ENCODE results near the gene WWOX. TPM values are rescaled to one million over a fixed set of nuclear protein-coding genes. Genes with fewer than 3 reads are reported as not detected.

Gene WWOX
- total and polyA plus RNA-seq, 2 of the 13 experiments (the other 11 are each of a cell fraction or from before 2014, with no cell fraction given), result 9.1 to 37.4 TPM

GRCh38 chr16:78128913-78129312 lies 29.5 kb downstream of the WWOX start:
- H3K4me1 ChIP-seq (ENCODE audit: insufficient read depth, low read length), result peaks cover 58% of the 10 kb centered on the region
- ATAC-seq (no peak), DNase-seq (ENCODE audit: low spot score) (no peak), FAIRE-seq (no peak)
- peak overlapping the region; percentile 8 for H3K27ac ChIP-seq (ENCODE audit: extremely low read length, insufficient read depth, low read length)
- POLR2A ChIA-PET, result interaction anchor here (1.1 to 1.6 kb wide), 2 partner anchors 29 to 377 kb away, joined by 6 read pairs; partner anchors contain the start of gene WWOX
- in situ Hi-C loops (cut with HindIII; ENCODE audit: extremely low pct_ligation_motif_present, low pct_unique_long_range_greater_than_20kb) (loop anchor here (10.0 kb wide), 1 partner anchor 356 kb away; no protein-coding TSS in a partner anchor), intact Hi-C loops (cut with micrococcal nuclease; ENCODE audit: unreplicated experiment) (loop anchor here (1.0 to 10.0 kb wide), 2 partner anchors 30 to 56 kb away; partner anchors contain the start of gene WWOX)
- 0 out of 2 replicates have a peak, but pooled peaks have one; percentile 30 for TF ChIP-seq ZNF44 (CRISPR knock-in tag; IDR thresholded peaks at IDR 0.05)
- TF ChIP-seq ATF1 (CRISPR knock-in tag; IDR thresholded peaks at IDR 0.05), result 0 out of 2 replicates have a peak, but pooled peaks have one; percentile 15
- TF ChIP-seq RFXAP (CRISPR knock-in tag; IDR thresholded peaks at IDR 0.05; ENCODE audit: borderline replicate concordance), result no peak
- no peak overlapping the region for H2AFZ ChIP-seq (ENCODE audit: low read length)
- no peak overlapping the region for H3K9ac ChIP-seq (ENCODE audit: insufficient read depth, low read depth, low read length)
- H4K20me1 ChIP-seq (ENCODE audit: insufficient read depth, low read length), result no peaks in the 10 kb centered on the region
- H3K4me3 ChIP-seq (replicated peaks in 1 of 3; ENCODE audit: insufficient read depth in 1 of 3, low read depth in 2 of 3, low read length in 3 of 3), result no peak overlapping the region
- BruUV-seq (replicated peaks), result no TSS peak
- no peaks in the 10 kb centered on the region for H3K36me3 ChIP-seq (replicated peaks in 1 of 2; ENCODE audit: control insufficient read depth in 1 of 2, insufficient read depth in 2 of 2, low read length in 2 of 2)
- H3K27me3 ChIP-seq (ENCODE audit: control insufficient read depth in 1 of 2, insufficient read depth in 2 of 2, low read length in 2 of 2), result no peaks in the 10 kb centered on the region
- no peak overlapping the region for H3K4me2 ChIP-seq (ENCODE audit: low read depth, low read length)
- CTCF ChIA-PET (ENCODE audit: low intra/inter-chr PET ratio, low total read pairs), result no interaction called here
- WGBS (ENCODE audit: low lambda C conversion rate), result 89% methylated on average over 9 of the region's 9 CpGs
- H3K9me3 ChIP-seq (ENCODE audit: low read length), result no peaks in the 10 kb centered on the region
- H3K79me2 ChIP-seq (ENCODE audit: insufficient read depth, low read length), result no peaks in the 10 kb centered on the region

- FAIRE-seq (no peak), ATAC-seq (peak; percentile 81), DNase-seq (ENCODE audit: low spot score) (peak; percentile 84)
- H2AFZ ChIP-seq (ENCODE audit: low read length), result no peak overlapping the region
- H3K9me3 ChIP-seq (ENCODE audit: low read length), result no peaks in the 10 kb centered on the region
- BruUV-seq (replicated peaks), result no TSS peak
- in situ Hi-C loops (cut with HindIII; ENCODE audit: extremely low pct_ligation_motif_present, low pct_unique_long_range_greater_than_20kb), result loop anchor here (10.0 kb wide), 1 partner anchor 355 kb away; no protein-coding TSS in a partner anchor
- no peaks in the 10 kb centered on the region for H4K20me1 ChIP-seq (ENCODE audit: insufficient read depth, low read length)
- H3K27me3 ChIP-seq (ENCODE audit: control insufficient read depth in 1 of 2, insufficient read depth in 2 of 2, low read length in 2 of 2), result no peaks in the 10 kb centered on the region
- no peaks in the 10 kb centered on the region for H3K79me2 ChIP-seq (ENCODE audit: insufficient read depth, low read length)
- CTCF ChIA-PET (ENCODE audit: low intra/inter-chr PET ratio, low total read pairs), result no interaction called here
- WGBS (ENCODE audit: low lambda C conversion rate), result 31% methylated on average over 2 of the region's 2 CpGs
- intact Hi-C loops (cut with micrococcal nuclease; ENCODE audit: unreplicated experiment), result loop anchor here (1.0 to 10.0 kb wide), 2 partner anchors 30 to 55 kb away; partner anchors contain the start of gene WWOX
- H3K27ac ChIP-seq (ENCODE audit: extremely low read length, insufficient read depth, low read length), result peak overlapping the region; percentile 8
- POLR2A ChIA-PET, result interaction anchor here (1.1 to 1.6 kb wide), 2 partner anchors 30 to 377 kb away, joined by 6 read pairs; partner anchors contain the start of gene WWOX
- H3K36me3 ChIP-seq (replicated peaks in 1 of 2; ENCODE audit: control insufficient read depth in 1 of 2, insufficient read depth in 2 of 2, low read length in 2 of 2), result no peaks in the 10 kb centered on the region
- H3K4me1 ChIP-seq (ENCODE audit: insufficient read depth, low read length), result peaks cover 62% of the 10 kb centered on the region
- no peak overlapping the region for H3K4me3 ChIP-seq (replicated peaks in 1 of 3; ENCODE audit: insufficient read depth in 1 of 3, low read depth in 2 of 3, low read length in 3 of 3)
- H3K4me2 ChIP-seq (ENCODE audit: low read depth, low read length), result no peak overlapping the region
- H3K9ac ChIP-seq (ENCODE audit: insufficient read depth, low read depth, low read length), result no peak overlapping the region
- TF ChIP-seq MIER3 (CRISPR knock-in tag; IDR thresholded peaks at IDR 0.05; ENCODE audit: borderline replicate concordance) (peak; percentile 31; the same call in 1 of the 2 replicates), TIGD3 (CRISPR knock-in tag; IDR thresholded peaks at IDR 0.05; ENCODE audit: borderline replicate concordance) (no peak), ATM (IDR thresholded peaks at IDR 0.05; ENCODE audit: borderline replicate concordance) (no peak), ZMAT3 (CRISPR knock-in tag; conservative IDR thresholded peaks at IDR 0.05) (no peak), CEBPB (IDR thresholded peaks at IDR 0.05; ENCODE audit: borderline replicate concordance, low read depth, low read length) (peak; percentile 43; the same call in 1 of the 2 replicates), CEBPG (CRISPR knock-in tag; IDR thresholded peaks at IDR 0.05) (0 out of 2 replicates have a peak, but pooled peaks have one; percentile 36), NR2C2 (CRISPR knock-in tag; IDR thresholded peaks at IDR 0.05; ENCODE audit: borderline replicate concordance) (no peak), NFIB (CRISPR knock-in tag; IDR thresholded peaks at IDR 0.05; ENCODE audit: borderline replicate concordance) (no peak), RXRB (CRISPR knock-in tag; IDR thresholded peaks at IDR 0.05; ENCODE audit: borderline replicate concordance) (peak; percentile 45; the same call in 1 of the 2 replicates), SALL1 (CRISPR knock-in tag; IDR thresholded peaks at IDR 0.05) (peak; percentile 42; the same call in 1 of the 2 replicates), ZXDC (CRISPR knock-in tag; IDR thresholded peaks at IDR 0.05) (no peak), SAP130 (CRISPR knock-in tag; IDR thresholded peaks at IDR 0.05; ENCODE audit: low read depth) (peak; percentile 56), FOXK2 (IDR thresholded peaks at IDR 0.05) (no peak)
These were observed 29.9 kb downstream of the WWOX start for GRCh38 chr16:78129349-78129748.
